Subcutaneous adipose tissue (tissue), 4 donors: ENCODE results near the gene DHFR2. TPM values are rescaled to one million over a fixed set of nuclear protein-coding genes. Genes with fewer than 3 reads are reported as not detected.

Experiments
- total RNA-seq, 4 donors: library from RNA; depleted of rRNA; stranded (reverse); fragments of >200 nt; gene quantifications; one replicate each; pipeline ENCODE4 v1.1.0, GENCODE V29; 2016
- TF ChIP-seq, protein P1 (sequence below): fragments of 450-650 bp; IDR thresholded peaks from one replicate; pipeline ENCODE4 v1.5.1; 2016; ENCODE audit warnings: low read depth, mild to moderate bottlenecking, control low read depth, antibody characterized with exemption, moderate library complexity

Gene DHFR2
- total RNA-seq, result 1 to 10 TPM; 2.3 to 5.5 (median 3.7) TPM

GRCh38 chr3:94062513-94063404 lies at the start of gene DHFR2, which contains the start of gene NSUN3:
TSS of gene DHFR2 (minus strand) at chr3:94062916. CDS start at chr3:94061511, 1,405 bp downstream.
TSS of gene NSUN3 (plus strand) at chr3:94063061. CDS start at chr3:94063127, 66 bp downstream.
- TF ChIP-seq, protein P1, sequence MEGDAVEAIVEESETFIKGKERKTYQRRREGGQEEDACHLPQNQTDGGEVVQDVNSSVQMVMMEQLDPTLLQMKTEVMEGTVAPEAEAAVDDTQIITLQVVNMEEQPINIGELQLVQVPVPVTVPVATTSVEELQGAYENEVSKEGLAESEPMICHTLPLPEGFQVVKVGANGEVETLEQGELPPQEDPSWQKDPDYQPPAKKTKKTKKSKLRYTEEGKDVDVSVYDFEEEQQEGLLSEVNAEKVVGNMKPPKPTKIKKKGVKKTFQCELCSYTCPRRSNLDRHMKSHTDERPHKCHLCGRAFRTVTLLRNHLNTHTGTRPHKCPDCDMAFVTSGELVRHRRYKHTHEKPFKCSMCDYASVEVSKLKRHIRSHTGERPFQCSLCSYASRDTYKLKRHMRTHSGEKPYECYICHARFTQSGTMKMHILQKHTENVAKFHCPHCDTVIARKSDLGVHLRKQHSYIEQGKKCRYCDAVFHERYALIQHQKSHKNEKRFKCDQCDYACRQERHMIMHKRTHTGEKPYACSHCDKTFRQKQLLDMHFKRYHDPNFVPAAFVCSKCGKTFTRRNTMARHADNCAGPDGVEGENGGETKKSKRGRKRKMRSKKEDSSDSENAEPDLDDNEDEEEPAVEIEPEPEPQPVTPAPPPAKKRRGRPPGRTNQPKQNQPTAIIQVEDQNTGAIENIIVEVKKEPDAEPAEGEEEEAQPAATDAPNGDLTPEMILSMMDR, result no peak

- TF ChIP-seq, protein P1, result no peak
These were observed 48.1 kb upstream of the DHFR2 start for GRCh38 chr3:94110854-94111253.

DNA sequence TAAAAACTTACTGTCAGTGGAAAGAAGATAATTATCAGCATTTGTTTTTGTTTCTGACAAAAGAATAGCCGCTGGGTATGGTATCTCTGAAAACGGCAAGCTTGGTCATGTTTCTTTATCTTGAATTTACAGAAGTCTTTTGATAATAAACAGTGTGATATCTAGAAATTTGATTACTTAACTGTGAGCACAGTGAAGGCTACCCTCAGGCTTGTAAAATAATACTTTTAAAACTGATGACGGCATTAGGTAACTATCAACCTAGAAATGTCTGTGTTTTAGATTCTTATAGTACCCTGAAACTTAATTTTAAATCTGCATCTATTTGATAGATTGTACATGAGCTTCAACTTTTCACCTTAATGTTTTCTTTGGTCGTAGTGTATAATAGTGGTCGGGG lies 43.6 kb upstream of the DHFR2 start:
- TF ChIP-seq, protein P1, result no peak

DNA sequence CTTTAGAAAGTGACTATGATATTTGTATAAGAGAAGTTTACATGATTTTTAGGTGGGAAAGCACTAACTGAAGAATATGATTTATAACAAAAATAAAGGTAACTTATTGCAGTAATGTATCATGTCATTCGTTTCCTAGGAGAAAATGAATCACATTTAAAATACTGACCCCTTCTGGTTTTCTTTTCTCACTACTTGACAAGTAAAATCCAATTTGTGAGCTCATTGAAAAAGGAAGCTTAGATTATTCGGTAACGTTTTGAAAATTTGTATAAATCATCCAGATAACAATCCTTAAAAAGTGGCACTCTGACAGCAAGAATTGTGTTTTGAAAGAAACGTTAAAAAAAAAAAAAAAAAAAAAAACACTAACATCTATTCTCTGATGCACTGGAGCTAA lies 39.1 kb upstream of the DHFR2 start:
- TF ChIP-seq, protein P1, result no peak

DNA sequence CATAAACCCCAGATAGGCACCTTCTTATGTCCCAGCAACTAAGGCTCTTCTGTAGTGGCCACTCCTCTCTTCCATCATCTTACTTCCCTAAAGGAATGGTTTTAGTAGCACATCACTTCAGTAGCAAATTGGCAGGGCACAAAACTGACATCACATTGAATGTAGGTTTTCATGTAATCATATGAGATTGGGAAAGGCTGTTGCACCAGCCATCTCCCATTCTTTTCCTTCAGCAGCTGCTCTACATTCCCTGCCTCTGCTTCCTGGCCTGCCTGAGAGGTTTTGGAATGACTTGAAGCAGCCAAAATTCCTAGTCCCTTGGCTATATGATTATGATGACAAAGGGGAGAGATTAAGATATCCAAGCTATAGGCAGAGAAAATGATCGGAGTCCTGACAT lies 36.6 kb upstream of the DHFR2 start:
- TF ChIP-seq, protein P1, result no peak

DNA sequence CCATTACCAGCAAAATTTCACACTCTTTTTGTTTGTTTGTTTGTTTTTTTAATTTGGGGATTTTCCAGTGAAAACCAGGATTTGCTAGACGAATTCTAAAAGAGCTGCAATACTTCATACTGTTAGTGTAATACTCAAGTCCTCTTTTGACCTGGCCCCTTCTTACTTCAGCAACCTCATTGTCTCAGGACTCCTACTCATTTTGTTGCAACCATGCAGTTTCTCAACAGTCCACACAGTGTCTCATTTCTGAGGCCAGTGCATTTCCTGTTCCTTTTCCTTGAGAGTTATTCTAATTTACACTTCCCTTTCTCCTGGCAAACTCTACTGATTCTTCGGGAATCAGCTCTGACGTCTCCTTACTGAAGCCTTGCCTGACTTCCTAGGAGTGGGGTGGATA lies 35.7 kb upstream of the DHFR2 start:
- TF ChIP-seq, protein P1, result no peak

DNA sequence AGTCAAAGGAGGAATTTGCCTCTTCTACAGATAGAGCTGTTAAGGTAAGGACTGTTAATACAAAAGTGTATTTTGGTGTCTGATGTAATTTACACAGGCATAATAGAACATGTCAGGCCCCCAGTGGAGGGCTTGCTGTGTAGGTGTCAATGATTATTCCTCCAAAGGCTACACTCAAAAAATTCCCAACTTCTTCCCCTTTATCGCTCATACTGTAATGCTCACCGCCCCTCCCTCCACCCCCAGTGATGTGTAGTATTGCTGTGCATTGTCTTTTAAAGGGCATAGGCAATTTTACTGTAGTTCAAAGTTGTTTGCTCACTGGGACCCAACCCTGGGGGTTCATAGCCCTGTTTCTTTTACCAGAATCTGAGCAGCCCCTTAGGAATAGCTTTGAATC lies 32.4 kb upstream of the DHFR2 start:
- TF ChIP-seq, protein P1, result no peak
